ENCODE data around the gene VSTM2B.

VSTM2B gene

GRCh38 chr19:29528946-29529645 is 3.3 kb downstream of the VSTM2B start:
- DNase-seq (ENCODE audit: extremely low spot score, insufficient read length, low read depth) = no peak
- no peak for FAIRE-seq

- DNase-seq (ENCODE audit: extremely low spot score, insufficient read length, low read depth) (no peak), FAIRE-seq (no peak)
These were observed 4.1 kb downstream of the VSTM2B start for GRCh38 chr19:29529646-29530539.

GRCh38 chr19:29530540-29531457 is 5.0 kb downstream of the VSTM2B start:
- DNase-seq (ENCODE audit: extremely low spot score, insufficient read length, low read depth) = no peak
- no peak for FAIRE-seq

DNA sequence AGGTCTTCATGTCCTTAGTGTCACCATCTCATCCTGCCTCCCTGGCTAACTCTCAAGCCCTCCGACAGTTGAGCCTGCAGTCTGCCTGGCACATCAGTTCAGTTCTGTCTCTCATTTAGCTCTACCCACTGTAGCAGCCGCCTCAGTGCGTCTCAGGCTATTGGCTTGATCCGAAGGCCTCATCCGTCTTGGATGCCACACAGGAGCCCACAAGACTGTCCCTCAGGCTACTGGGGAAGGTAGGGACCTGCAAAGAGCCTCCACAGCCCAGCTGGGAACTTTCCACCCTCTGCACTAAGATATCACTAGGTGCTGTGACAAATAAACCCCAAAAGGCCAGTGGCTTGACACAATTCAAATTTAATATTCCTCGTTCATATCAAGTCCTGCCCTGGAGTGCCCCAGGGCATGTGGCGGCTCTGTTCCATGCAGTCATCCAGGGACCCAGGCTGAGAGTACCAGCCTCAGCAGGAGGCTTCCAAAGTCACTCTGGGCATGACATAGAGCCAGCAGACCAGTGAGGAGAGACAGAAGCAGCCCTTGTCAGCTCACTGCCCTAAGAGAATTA is 5.7 kb downstream of the VSTM2B start:
- FAIRE-seq = no peak
- DNase-seq (ENCODE audit: extremely low spot score, insufficient read length, low read depth) = no peak

DNA sequence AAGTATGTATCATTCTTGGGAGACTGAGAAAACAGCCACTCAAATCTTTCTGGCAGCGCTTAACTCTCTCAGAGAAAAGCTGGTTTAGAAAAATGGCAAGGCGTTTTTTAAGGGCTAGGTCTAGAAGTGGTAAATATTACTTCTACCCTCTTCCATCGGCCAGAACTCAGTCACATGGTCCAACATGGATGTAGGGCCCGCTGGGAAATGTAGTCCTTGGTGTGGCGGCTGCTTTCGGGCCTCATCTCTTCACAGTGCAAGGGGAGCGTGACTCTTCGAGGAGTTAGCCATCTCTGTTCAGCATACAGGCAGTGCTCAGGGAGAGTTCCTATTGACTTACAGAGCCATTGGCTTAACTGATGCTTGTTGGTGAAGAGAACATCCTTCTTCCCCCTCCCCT is 6.3 kb downstream of the VSTM2B start:
- FAIRE-seq = no peak
- DNase-seq (ENCODE audit: extremely low spot score, insufficient read length, low read depth) = no peak

DNA sequence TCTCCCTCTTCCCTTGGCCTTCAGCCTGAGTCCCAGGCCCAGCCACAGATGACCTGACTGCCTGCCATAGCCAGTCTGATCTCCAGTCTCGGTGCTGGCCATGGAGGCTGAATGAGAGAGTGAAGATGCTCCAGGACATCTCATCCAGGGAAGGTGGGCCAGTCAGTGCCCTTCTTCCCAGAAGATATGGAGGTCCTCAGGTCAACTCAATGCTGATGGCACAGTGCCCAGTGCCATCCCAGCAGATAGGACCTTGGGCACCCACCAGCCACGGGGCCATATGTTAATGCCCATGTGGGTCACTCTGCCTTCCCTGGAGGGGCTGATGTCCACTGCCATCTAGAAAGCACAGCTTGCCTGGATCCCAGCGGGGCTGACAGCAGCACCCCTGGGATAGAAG is 7.2 kb downstream of the VSTM2B start:
- no peak for DNase-seq (ENCODE audit: extremely low spot score, insufficient read length, low read depth)

DNA sequence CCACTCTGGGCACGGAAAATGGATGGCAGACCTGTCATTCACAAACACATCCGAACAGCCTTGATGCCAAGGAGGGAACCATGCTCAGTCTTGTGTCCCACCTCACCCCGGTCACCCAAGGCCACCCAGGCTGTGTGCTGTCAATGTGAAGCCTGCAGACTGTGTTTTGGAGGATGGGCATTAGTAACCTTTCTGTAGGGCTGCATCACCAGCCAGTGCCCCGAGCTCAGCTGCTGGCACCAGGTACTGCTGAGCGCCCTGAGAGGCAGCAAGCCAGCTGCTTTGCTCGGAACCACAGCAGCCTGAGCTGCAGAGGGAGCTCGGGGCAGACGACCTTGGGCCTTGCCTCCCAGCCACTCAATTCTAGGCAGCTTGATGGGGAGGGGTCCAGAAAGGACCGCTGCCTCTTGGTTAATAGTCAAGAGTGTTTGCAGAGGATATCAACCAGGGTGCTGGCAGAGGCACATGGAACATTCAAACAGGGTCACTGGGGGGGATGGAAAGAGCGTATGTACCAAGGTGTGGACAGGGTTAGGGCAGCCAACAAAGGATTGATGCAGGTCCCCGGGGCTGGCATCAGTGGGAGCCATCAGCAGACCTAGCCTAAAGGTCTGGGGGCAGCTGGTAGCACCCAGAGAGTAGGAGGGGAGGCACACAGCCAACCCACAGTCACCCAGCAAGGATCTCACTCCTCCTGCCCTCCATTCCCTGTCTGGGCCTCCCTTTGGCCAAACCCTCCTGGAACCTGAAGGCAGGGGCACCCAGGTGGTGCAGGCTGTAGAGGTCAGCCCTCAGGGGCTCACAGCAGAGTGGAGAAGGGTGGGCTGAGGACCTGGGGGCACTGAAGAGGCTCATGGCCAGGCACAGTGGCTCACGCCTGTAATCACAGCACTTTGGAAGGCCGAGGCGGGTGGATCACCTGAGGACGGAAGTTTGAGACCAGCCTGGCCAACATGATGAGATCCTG is 8.1 kb downstream of the VSTM2B start:
- FAIRE-seq (no peak), DNase-seq (ENCODE audit: extremely low spot score, insufficient read length, low read depth) (no peak)

More for the DNA sequence above, 7.2 kb downstream of the VSTM2B start:
- no peak for FAIRE-seq

- DNase-seq (ENCODE audit: extremely low spot score, insufficient read length, low read depth) (no peak), FAIRE-seq (no peak)
These were observed 9.5 kb downstream of the VSTM2B start for GRCh38 chr19:29535214-29535831.

GRCh38 chr19:29535984-29536508 is 10.3 kb downstream of the VSTM2B start:
- no peak for FAIRE-seq

DNA sequence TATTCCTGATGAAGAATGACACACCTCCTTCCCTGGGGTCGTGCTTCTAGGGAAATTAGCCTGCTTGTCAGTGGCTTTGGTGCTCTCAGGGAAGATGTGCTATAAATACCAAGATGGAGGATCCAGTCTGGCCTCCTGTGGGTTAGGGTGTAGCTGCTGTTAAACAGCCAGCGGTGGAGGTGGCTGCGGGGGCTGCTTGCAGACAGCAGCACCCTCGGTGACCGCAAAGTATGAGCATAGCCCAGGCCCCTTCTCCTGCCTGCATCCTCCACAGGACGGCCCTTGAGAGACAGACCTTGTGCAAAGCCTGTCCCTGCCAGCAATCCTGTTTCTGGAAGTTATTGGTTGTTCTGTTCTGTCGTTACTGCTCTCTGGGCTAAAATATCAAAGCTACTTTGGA is 11.4 kb downstream of the VSTM2B start:
- DNase-seq (ENCODE audit: extremely low spot score, insufficient read length, low read depth) (no peak), FAIRE-seq (no peak)

More at GRCh38 chr19:29535984-29536508, 10.3 kb downstream of the VSTM2B start:
- DNase-seq (ENCODE audit: extremely low spot score, insufficient read length, low read depth) = no peak

DNA sequence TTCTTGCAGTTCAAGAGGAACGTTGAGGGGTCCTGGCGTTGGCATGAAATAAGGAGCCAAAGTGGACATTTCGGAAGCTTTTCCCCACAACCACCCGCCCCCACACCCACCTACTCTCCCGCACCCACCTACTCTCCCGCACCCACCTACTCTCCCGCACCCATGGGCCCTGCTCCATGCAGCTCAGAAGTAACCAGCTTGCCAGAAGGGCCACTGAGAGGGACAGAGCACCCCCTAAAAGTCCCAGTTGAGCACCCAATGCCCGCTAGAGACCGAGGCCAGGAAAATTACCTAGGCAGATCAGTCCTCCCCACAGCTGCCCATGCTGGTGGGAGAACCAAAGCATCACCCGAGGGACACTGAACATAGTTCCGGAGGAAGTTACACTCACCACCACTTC is 11.8 kb downstream of the VSTM2B start:
- FAIRE-seq (no peak), DNase-seq (ENCODE audit: extremely low spot score, insufficient read length, low read depth) (no peak)

- DNase-seq (ENCODE audit: extremely low spot score, insufficient read length, low read depth) (no peak), FAIRE-seq (no peak)
These were observed 12.4 kb downstream of the VSTM2B start for GRCh38 chr19:29538146-29538545.

DNA sequence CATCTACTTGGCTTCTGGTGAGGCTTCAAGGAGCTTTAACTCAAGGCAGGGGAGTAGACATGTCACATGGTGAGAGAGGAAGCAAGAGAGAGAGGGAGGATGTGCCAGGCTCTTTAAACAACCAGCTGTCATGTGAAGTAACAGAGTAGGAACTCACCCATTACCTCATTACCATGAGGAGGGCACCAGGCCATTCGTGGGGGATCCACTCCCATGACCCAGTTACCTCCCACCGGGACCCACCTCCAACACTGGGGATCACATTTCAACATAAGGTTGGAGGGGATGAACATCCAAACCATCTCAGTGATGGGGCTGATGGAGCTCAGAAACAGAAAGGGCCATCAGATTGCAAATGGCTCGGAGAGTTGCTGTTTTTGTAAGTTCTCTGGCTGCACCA is 12.9 kb downstream of the VSTM2B start:
- DNase-seq (ENCODE audit: extremely low spot score, insufficient read length, low read depth) (no peak), FAIRE-seq (no peak)

GRCh38 chr19:29539131-29539530 is 13.3 kb downstream of the VSTM2B start:
- no peak for DNase-seq (ENCODE audit: extremely low spot score, insufficient read length, low read depth)

DNA sequence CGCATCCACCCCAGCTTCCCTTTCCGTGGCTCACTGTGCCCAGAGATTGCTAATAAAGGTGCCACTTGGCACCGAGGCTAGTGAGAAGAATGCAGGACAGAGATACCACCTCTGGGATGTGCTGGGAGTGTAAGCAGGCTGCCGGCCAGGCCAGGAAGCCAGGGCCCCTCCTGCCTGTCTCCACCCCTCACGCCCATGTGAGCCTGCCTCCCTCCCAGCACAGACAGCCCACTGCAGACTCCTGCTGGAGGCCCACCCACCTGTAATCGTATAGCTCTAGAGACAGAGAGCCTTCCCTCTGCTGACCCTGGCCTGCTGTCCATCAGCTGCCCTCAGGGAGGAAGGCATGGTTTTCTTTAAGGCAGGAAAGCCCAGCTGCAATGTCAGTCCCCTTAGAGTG is 13.9 kb downstream of the VSTM2B start:
- DNase-seq (ENCODE audit: extremely low spot score, insufficient read length, low read depth) (no peak), FAIRE-seq (no peak)

More at GRCh38 chr19:29539131-29539530, 13.3 kb downstream of the VSTM2B start:
- no peak for FAIRE-seq

GRCh38 chr19:29540114-29540513 is 14.3 kb downstream of the VSTM2B start:
- DNase-seq (ENCODE audit: extremely low spot score, insufficient read length, low read depth) = no peak

GRCh38 chr19:29541473-29542253 is 15.9 kb downstream of the VSTM2B start:
- FAIRE-seq = no peak
- DNase-seq (ENCODE audit: extremely low spot score, insufficient read length, low read depth) = no peak

More at GRCh38 chr19:29540114-29540513, 14.3 kb downstream of the VSTM2B start:
- no peak for FAIRE-seq
